Prostate gland (tissue), 2 donors: ENCODE measurements around the gene CTNND2. TPM values are rescaled to one million over a fixed set of nuclear protein-coding genes. Genes with fewer than 3 reads are reported as not detected.

Experiments used
- DNase-seq: peaks from one replicate; pipeline ENCODE4 v3.0.0-alpha.2; 2019; ENCODE audit warnings: low spot score
- H3K27ac ChIP-seq, 2 donors: fragments of 200-600 bp; sonication (generic); 2 replicates each; pipeline ENCODE4 v1.5.1; 2017 to 2019
- H3K27me3 ChIP-seq: fragments of 200-600 bp; sonication (generic); replicated peaks from 2 replicates; pipeline ENCODE4 v1.5.1; 2019; ENCODE audit not compliant: insufficient read depth
- H3K36me3 ChIP-seq, 2 donors: fragments of 200-600 bp; sonication (generic); 1 replicate in 1 of 2; 2 replicates in 1 of 2; pipeline versions ENCODE4 v1.5.1 to v1.8.1; 2017 to 2019
- H3K4me1 ChIP-seq: fragments of 200-600 bp; sonication (generic); replicated peaks from 2 replicates; pipeline ENCODE4 v1.5.1; 2019
- H3K4me3 ChIP-seq, 2 donors: fragments of 200-600 bp; sonication (generic); 2 replicates each; pipeline ENCODE4 v1.5.1; 2017 to 2019
- H3K9me3 ChIP-seq: fragments of 200-600 bp; sonication (generic); 2 replicates; pipeline ENCODE4 v1.5.1; 2017
- CTCF ChIP-seq, 4 experiments: fragments of 200-600 bp in 2 of 4; fragments of 450-650 bp in 2 of 4; sonication (generic) in 2 of 4; IDR thresholded peaks; 1 replicate in 3 of 4; 2 replicates in 1 of 4; pipeline ENCODE4 v1.5.1; 2016 to 2019; ENCODE audit warnings: antibody characterized with exemption in 4 of 4, mild to moderate bottlenecking in 2 of 4, moderate library complexity in 2 of 4
- POLR2A ChIP-seq: fragments of 450-650 bp; IDR thresholded peaks from one replicate; pipeline ENCODE4 v1.6.1; 2016; ENCODE audit warnings: antibody characterized with exemption, mild to moderate bottlenecking
- POLR2AphosphoS5 ChIP-seq: sonication (generic); formaldehyde crosslinking; IDR thresholded peaks from one replicate; pipeline ENCODE4 v1.6.1; 2017; ENCODE audit warnings: antibody characterized with exemption
- WGBS: methylation state at CpG from one replicate; pipeline ENCODE4 v1.1.5; 2018; 5-methylcytosine and 5-hydroxymethylcytosine counted together
- intact Hi-C: fragments of 100-400 bp; cut with DNase I; formaldehyde crosslinking; loops from one replicate; pipeline ENCODE4 v1.14.2; 2022
- total RNA-seq, 2 donors: library from RNA; depleted of rRNA; stranded (reverse); fragments of >200 nt; gene quantifications; one replicate each; pipeline ENCODE4 v1.1.0, GENCODE V29; 2016

The CTNND2 gene
- total RNA-seq, 2 donors from 2014 or later = 5.5 to 11.2 TPM

GRCh38 chr5:11906497-11906896 lies 2.3 kb upstream of the CTNND2 start:
- 39% methylated on average over 2 of the region's 2 CpGs for WGBS
- no peak for TF ChIP-seq POLR2A
- no peak for TF ChIP-seq POLR2AphosphoS5
- TF ChIP-seq CTCF (IDR thresholded peaks at IDR 0.05) = no peak
- no peak for DNase-seq
- H3K9me3 ChIP-seq = no peaks in the 10 kb centered on the region
- intact Hi-C loops = no loop called here
- H3K27me3 ChIP-seq = no peaks in the 10 kb centered on the region
- H3K4me3 ChIP-seq = no peak overlapping the region
- H3K36me3 ChIP-seq = no peaks in the 10 kb centered on the region
- no peaks in the 10 kb centered on the region for H3K4me1 ChIP-seq
- H3K27ac ChIP-seq = no peak overlapping the region

- Histone ChIP-seq H3K27me3 (no peaks in the 10 kb centered on the region), H3K27ac (no peak overlapping the region), H3K36me3 (no peaks in the 10 kb centered on the region), H3K4me3 (no peak overlapping the region), H3K4me1 (no peaks in the 10 kb centered on the region), H3K9me3 (no peaks in the 10 kb centered on the region)
- intact Hi-C loops = no loop called here
- DNase-seq = no peak
- TF ChIP-seq POLR2AphosphoS5 (no peak), POLR2A (no peak), CTCF (IDR thresholded peaks at IDR 0.05) (no peak)
- WGBS = 19% methylated on average over 12 of the region's 12 CpGs
These were observed 960 bp upstream of the CTNND2 start for GRCh38 chr5:11905206-11905605.

GRCh38 chr5:11903614-11904264 lies 507 bp downstream of the CTNND2 start:
- peak overlapping the region; percentile 35 to 46 for H3K4me3 ChIP-seq
- TF ChIP-seq CTCF (IDR thresholded peaks at IDR 0.05) (peak in 1 of 4 experiments; percentile 13), POLR2AphosphoS5 (no peak)
- WGBS = 3% methylated on average over 50 of the region's 97 CpGs
- no peak for DNase-seq
- no peaks in the 10 kb centered on the region for H3K36me3 ChIP-seq
- H3K4me1 ChIP-seq = no peaks in the 10 kb centered on the region
- no peaks in the 10 kb centered on the region for H3K27me3 ChIP-seq
- H3K9me3 ChIP-seq = no peaks in the 10 kb centered on the region
- intact Hi-C loops = no loop called here
- peak overlapping the region; percentile 30 to 57 for H3K27ac ChIP-seq

GRCh38 chr5:11903121-11903613 lies 1.1 kb downstream of the CTNND2 start:
- DNase-seq = no peak
- no peaks in the 10 kb centered on the region for H3K27me3 ChIP-seq
- H3K36me3 ChIP-seq = no peaks in the 10 kb centered on the region
- H3K9me3 ChIP-seq = no peaks in the 10 kb centered on the region
- peak overlapping the region; percentile 30 to 57 for H3K27ac ChIP-seq
- intact Hi-C loops = no loop called here
- H3K4me1 ChIP-seq = no peaks in the 10 kb centered on the region
- TF ChIP-seq CTCF (IDR thresholded peaks at IDR 0.05) (no peak), POLR2A (no peak), POLR2AphosphoS5 (no peak)
- peak overlapping the region; percentile 35 to 46 for H3K4me3 ChIP-seq
- WGBS = 2% methylated on average over 21 of the region's 23 CpGs

- intact Hi-C loops = no loop called here
- Histone ChIP-seq H3K36me3 (no peaks in the 10 kb centered on the region), H3K9me3 (no peaks in the 10 kb centered on the region), H3K4me3 (no peak overlapping the region), H3K27ac (no peak overlapping the region), H3K27me3 (no peaks in the 10 kb centered on the region), H3K4me1 (no peaks in the 10 kb centered on the region)
- no peak for DNase-seq
- no peak for TF ChIP-seq POLR2A
- no peak for TF ChIP-seq CTCF (IDR thresholded peaks at IDR 0.05)
- TF ChIP-seq POLR2AphosphoS5 = no peak
- WGBS = 72% methylated on average over 8 of the region's 8 CpGs
These were observed 2.0 kb downstream of the CTNND2 start for GRCh38 chr5:11902201-11902619.
